ENCODE measurements around the gene ASAP3.
"Not testable (repeated sequence)": the region's sequence is repeated elsewhere in the genome, so short reads cannot be mapped to it uniquely, and the experiment has no call there.

DNA sequence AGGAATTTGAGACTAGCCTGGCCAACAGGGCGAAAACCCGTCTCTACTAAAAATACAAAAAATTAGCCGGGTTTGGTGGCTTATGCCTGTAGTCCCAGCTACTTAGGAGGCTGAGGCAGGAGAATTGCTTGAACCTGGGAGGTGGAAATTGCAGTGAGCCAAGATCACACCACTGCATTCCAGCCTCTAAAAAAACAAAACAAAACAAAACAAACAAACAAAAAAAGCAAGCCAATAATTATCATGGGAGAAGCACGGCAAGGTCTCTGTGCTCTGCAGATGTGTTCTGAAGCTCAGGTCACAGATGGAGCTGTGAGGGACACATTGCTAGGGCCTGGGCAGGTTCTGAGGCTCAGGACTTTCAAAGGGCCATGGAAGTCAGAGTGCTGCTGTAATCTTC lies 103.7 kb downstream of the ASAP3 start:
- TF ChIP-seq, protein P1, sequence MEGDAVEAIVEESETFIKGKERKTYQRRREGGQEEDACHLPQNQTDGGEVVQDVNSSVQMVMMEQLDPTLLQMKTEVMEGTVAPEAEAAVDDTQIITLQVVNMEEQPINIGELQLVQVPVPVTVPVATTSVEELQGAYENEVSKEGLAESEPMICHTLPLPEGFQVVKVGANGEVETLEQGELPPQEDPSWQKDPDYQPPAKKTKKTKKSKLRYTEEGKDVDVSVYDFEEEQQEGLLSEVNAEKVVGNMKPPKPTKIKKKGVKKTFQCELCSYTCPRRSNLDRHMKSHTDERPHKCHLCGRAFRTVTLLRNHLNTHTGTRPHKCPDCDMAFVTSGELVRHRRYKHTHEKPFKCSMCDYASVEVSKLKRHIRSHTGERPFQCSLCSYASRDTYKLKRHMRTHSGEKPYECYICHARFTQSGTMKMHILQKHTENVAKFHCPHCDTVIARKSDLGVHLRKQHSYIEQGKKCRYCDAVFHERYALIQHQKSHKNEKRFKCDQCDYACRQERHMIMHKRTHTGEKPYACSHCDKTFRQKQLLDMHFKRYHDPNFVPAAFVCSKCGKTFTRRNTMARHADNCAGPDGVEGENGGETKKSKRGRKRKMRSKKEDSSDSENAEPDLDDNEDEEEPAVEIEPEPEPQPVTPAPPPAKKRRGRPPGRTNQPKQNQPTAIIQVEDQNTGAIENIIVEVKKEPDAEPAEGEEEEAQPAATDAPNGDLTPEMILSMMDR (IDR thresholded peaks at IDR 0.05), result not testable (repeated sequence)
- not testable (repeated sequence) for TF ChIP-seq POLR2A, EP300 (IDR thresholded peaks at IDR 0.05)
